ENCODE results near the gene SMIM10. TPM values are rescaled to one million over a fixed set of nuclear protein-coding genes. Genes with fewer than 3 reads are reported as not detected.
"Not testable (repeated sequence)": the region's sequence is repeated elsewhere in the genome, so short reads cannot be mapped to it uniquely, and the experiment has no call there.

SMIM10 gene
- total RNA-seq: under 1 TPM in 1 of 3 donors, not detected in 2; 0.16 TPM
- 0.90 TPM for total RNA-seq (2013)

DNA sequence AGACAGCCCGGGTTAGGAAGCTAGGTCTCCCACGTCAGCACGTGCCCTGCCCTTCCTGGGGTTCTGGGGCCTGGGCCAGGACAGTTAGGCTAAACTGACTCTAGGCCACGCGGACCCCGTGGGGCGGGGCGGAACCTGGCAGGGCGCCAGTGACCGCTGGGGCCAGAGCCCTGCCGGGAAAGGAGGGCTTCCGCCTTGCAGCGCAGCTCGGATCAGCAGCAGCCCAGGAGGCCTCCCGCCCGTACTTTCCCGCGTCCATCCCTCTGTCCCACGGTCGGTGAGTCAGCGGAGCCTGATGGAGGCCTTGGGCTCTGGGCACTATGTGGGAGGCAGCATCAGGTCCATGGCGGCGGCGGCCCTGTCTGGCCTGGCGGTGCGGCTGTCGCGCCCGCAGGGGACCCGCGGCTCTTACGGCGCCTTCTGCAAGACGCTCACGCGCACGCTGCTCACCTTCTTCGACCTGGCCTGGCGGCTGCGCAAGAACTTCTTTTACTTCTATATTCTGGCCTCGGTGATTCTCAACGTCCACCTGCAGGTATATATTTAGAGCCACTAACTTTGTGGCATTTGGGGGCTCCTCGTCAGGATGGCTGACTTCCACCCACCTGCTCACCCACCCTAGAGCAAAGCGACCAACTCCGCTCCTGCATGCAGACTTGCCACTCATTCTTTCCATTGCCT, at the start of gene SMIM10:
SMIM10 (plus strand) TSS at position 191 of the 681 bp plus-strand sequence; CDS start at position 296, 105 bp downstream.
- H3K4me1 Mint-ChIP-seq: peaks cover 0 to 9% of the 10 kb centered on the region in 2 donors
- peak within 1 kb of the TSS; percentile 34 for H3K4me3 ChIP-seq (ENCODE audit: low read length)
- no peaks in the 10 kb centered on the region for H3K9me3 Mint-ChIP-seq
- ATAC-seq (peak; percentile 32 to 72 (median 61)), DNase-seq (peak; percentile 14 to 26)
- no peaks in the 10 kb centered on the region for H3K36me3 Mint-ChIP-seq
- H3K27ac Mint-ChIP-seq: peak within 1 kb of the TSS in 1 of 2 donors; percentile 49
- H3K9me3 ChIP-seq (ENCODE audit: control insufficient read depth, insufficient read depth, low read length): no peaks in the 10 kb centered on the region
- H3K4me1 ChIP-seq (ENCODE audit: control insufficient read depth, insufficient read depth, low read length): peaks cover 4% of the 10 kb centered on the region
- no peak within 1 kb of the TSS for H3K27ac ChIP-seq (ENCODE audit: low read length)
- TF ChIP-seq, protein P1, sequence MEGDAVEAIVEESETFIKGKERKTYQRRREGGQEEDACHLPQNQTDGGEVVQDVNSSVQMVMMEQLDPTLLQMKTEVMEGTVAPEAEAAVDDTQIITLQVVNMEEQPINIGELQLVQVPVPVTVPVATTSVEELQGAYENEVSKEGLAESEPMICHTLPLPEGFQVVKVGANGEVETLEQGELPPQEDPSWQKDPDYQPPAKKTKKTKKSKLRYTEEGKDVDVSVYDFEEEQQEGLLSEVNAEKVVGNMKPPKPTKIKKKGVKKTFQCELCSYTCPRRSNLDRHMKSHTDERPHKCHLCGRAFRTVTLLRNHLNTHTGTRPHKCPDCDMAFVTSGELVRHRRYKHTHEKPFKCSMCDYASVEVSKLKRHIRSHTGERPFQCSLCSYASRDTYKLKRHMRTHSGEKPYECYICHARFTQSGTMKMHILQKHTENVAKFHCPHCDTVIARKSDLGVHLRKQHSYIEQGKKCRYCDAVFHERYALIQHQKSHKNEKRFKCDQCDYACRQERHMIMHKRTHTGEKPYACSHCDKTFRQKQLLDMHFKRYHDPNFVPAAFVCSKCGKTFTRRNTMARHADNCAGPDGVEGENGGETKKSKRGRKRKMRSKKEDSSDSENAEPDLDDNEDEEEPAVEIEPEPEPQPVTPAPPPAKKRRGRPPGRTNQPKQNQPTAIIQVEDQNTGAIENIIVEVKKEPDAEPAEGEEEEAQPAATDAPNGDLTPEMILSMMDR (IDR thresholded peaks at IDR 0.05): no peak
- peaks cover 2% of the 10 kb centered on the region for H3K27me3 ChIP-seq (ENCODE audit: control insufficient read depth, insufficient read depth, low read length)
- intact Hi-C loops (cut with micrococcal nuclease): no loop called here
- peak within 1 kb of the TSS; percentile 55 for H3K4me3 Mint-ChIP-seq
- no peaks in the 10 kb centered on the region for H3K36me3 ChIP-seq (ENCODE audit: control insufficient read depth, insufficient read depth, low read length)
- H3K27me3 Mint-ChIP-seq (ENCODE audit: low read depth in 2 of 2): peaks cover 17 to 29% of the 10 kb centered on the region in 2 donors
- WGBS (ENCODE audit: insufficient coverage): under 1% methylated on average over 43 of the region's 45 CpGs

DNA sequence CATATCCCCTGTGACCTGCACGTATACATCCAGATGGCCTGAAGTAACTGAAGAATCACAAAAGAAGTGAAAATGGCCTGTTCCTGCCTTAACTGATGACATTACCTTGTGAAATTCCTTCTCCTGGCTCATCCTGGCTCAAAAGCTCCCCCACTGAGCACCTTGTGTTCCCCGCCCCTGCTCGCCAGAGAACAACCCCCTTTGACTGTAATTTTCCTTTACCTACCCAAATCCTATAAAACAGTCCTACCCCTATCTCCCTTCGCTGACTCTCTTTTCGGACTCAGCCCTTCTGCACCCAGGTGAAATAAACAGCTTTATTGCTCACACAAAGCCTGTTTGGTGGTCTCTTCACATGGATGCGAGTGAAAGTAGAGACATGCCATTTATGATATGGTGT, 44.4 kb upstream of the SMIM10 start:
- H3K9me3 ChIP-seq (ENCODE audit: control insufficient read depth, insufficient read depth, low read length); DNase-seq; H3K27ac ChIP-seq (ENCODE audit: low read length); H3K27me3 ChIP-seq (ENCODE audit: control insufficient read depth, insufficient read depth, low read length); H3K4me1 ChIP-seq (ENCODE audit: control insufficient read depth, insufficient read depth, low read length); H3K27ac Mint-ChIP-seq; H3K36me3 ChIP-seq (ENCODE audit: control insufficient read depth, insufficient read depth, low read length); H3K27me3 Mint-ChIP-seq (ENCODE audit: low read depth in 2 of 2); ATAC-seq; H3K9me3 Mint-ChIP-seq; intact Hi-C loops (cut with micrococcal nuclease); H3K36me3 Mint-ChIP-seq; H3K4me3 Mint-ChIP-seq; H3K4me3 ChIP-seq (ENCODE audit: low read length); H3K4me1 Mint-ChIP-seq: not testable (repeated sequence)
- 94% methylated on average over 4 of the region's 6 CpGs for WGBS (ENCODE audit: insufficient coverage)

DNA sequence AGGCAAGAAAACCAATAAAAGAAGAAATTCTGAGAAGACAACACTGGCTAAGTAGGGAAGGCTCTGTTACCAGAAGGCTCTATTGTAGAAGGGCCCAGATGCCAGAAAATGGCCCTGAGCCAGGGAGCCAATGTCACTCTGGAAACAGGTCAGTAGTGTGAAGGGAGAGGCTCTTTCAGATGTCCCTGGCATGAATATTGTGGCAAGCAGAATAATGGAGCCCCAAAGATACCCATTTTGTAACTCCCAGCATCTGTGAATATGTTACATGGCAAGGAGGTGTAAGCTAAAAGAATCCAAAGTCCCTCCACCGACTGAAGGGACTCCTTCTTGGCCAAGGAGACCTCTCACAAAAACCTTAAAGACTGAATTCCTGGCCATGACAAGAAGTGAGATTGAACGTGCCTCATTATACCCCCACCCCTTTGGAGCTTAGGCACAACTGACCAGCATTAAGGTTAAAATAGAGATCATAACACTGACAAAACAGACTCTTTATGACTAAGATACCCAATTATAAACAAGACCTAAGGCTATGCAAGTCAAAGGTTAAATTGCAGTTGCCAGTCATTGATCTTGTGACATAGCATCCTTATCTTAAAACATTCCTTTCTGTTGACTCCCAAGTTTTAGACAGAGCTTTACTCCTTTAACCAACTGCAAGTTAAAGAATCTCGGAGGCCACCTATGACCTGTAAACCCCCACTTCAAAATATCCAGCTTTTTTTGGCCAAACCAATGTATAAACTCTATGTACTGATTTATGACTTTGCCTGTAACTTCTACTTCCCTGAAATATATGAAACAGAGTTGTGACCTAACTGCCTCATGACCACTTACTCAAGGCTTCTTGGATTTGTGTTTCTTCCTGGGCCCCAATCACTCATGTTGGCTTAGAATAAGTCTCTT, 42.2 kb upstream of the SMIM10 start:
- no peak for DNase-seq
- TF ChIP-seq, protein P1 (IDR thresholded peaks at IDR 0.05): no peak

DNA sequence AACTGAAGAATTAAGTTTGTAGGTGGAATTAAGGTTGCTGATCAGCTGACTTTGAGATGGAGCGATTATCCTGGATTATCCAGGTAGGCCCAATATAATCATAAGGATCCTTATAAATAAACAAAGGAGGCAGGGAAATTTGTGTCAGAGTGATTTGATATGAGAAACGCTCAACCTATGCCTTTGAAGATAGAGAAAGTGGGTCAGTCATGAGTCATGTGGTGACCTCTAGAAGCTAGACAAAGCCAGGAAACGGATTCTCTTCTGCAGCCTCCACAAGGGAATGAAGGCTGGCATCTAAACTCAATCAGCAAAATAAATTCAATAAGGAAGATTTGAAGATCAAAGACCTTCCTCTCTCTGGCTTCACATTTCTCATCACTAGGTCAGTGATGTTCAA, 41.5 kb upstream of the SMIM10 start:
- no peak overlapping the region for H3K27ac Mint-ChIP-seq
- TF ChIP-seq, protein P1 (IDR thresholded peaks at IDR 0.05): no peak
- no peaks in the 10 kb centered on the region for H3K4me1 Mint-ChIP-seq
- intact Hi-C loops (cut with micrococcal nuclease): no loop called here
- no peaks in the 10 kb centered on the region for H3K36me3 Mint-ChIP-seq
- DNase-seq (no peak), ATAC-seq (no peak)
- no peak overlapping the region for H3K4me3 Mint-ChIP-seq
- Histone ChIP-seq H3K27ac (ENCODE audit: low read length) (no peak overlapping the region), H3K4me1 (ENCODE audit: control insufficient read depth, insufficient read depth, low read length) (no peaks in the 10 kb centered on the region), H3K9me3 (ENCODE audit: control insufficient read depth, insufficient read depth, low read length) (no peaks in the 10 kb centered on the region), H3K4me3 (ENCODE audit: low read length) (no peak overlapping the region), H3K36me3 (ENCODE audit: control insufficient read depth, insufficient read depth, low read length) (no peaks in the 10 kb centered on the region), H3K27me3 (ENCODE audit: control insufficient read depth, insufficient read depth, low read length) (no peaks in the 10 kb centered on the region)
- WGBS (ENCODE audit: insufficient coverage): 60% methylated on average over 2 of the region's 3 CpGs
- no peaks in the 10 kb centered on the region for H3K9me3 Mint-ChIP-seq
- no peaks in the 10 kb centered on the region for H3K27me3 Mint-ChIP-seq (ENCODE audit: low read depth in 2 of 2)

More for the DNA sequence above, 42.2 kb upstream of the SMIM10 start:
- H3K36me3 ChIP-seq (ENCODE audit: control insufficient read depth, insufficient read depth, low read length): no peaks in the 10 kb centered on the region
- no peak for ATAC-seq
- Mint-ChIP-seq H3K9me3 (no peaks in the 10 kb centered on the region), H3K27ac (no peak overlapping the region), H3K4me3 (no peak overlapping the region), H3K27me3 (ENCODE audit: low read depth in 2 of 2) (no peaks in the 10 kb centered on the region), H3K36me3 (no peaks in the 10 kb centered on the region), H3K4me1 (no peaks in the 10 kb centered on the region)
- no peaks in the 10 kb centered on the region for H3K27me3 ChIP-seq (ENCODE audit: control insufficient read depth, insufficient read depth, low read length)
- no peak overlapping the region for H3K4me3 ChIP-seq (ENCODE audit: low read length)
- intact Hi-C loops (cut with micrococcal nuclease): no loop called here
- H3K4me1 ChIP-seq (ENCODE audit: control insufficient read depth, insufficient read depth, low read length): no peaks in the 10 kb centered on the region
- WGBS (ENCODE audit: insufficient coverage): 88% methylated on average over 3 of the region's 3 CpGs
- no peaks in the 10 kb centered on the region for H3K9me3 ChIP-seq (ENCODE audit: control insufficient read depth, insufficient read depth, low read length)
- H3K27ac ChIP-seq (ENCODE audit: low read length): no peak overlapping the region

All from natural killer cell (primary cell).